Measurements from ENCODE around the gene ARPP19. TPM values are rescaled to one million over a fixed set of nuclear protein-coding genes. Genes with fewer than 3 reads are reported as not detected.
"Not testable (repeated sequence)": the region's sequence is repeated elsewhere in the genome, so short reads cannot be mapped to it uniquely, and the experiment has no call there.

Gene ARPP19
- total RNA-seq, 4 donors from 2014 or later = 141 to 201 (median 166) TPM

DNA sequence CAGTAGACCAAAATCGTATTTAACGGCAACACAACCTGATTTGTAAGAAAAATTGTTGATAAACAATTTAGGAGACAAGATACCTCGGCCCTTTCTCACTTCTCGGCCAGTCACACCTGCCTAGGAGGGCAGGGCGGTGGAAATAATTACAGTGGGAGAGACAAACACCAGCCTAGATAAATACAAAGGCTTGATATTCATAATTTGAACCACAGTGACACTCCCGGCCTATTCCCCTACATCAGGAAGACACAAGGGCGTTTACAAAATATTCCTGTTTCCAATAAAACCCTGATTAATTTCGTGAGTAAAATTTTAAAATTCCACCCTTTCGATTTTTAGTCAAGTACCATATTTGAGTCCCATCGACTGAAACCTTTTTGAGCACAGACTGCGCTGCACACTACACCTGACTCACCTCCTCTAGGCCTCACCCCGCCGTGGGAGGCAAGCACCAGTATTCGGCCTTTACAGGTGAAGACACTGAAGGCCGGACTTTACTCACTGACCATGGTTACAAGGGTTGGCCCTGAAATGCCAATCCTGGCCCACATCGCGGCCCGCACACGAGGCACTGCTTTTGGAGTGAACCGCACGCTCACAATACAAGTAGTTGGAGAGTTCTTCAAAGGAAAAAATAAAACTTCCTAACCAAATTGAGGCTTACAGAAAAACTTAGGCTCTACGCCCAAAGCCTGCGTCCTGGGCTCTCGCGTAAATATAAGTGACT lies 794 bp downstream of the ARPP19 start:
- Histone ChIP-seq H3K27me3 (no peaks in the 10 kb centered on the region), H3K27ac (replicated peaks in 1 of 4) (peak overlapping the region; percentile 90 to 97 (median 92)), H3K9me3 (no peaks in the 10 kb centered on the region), H3K36me3 (no peaks in the 10 kb centered on the region), H3K4me3 (peak overlapping the region; percentile 69 to 92 (median 74)), H3K4me1 (peaks cover 37 to 53% (median 51%) of the 10 kb centered on the region in 4 donors)
- DNase-seq (ENCODE audit: extremely low spot score) = no peak
- WGBS = 2% methylated on average over 25 of the region's 25 CpGs
- intact Hi-C loops (cut with DNase I) = loop anchor here (2.0 kb wide), 1 partner anchor 111 kb away; the partner anchor contains the start of gene ATOSA
- TF ChIP-seq POLR2AphosphoS5 (IDR thresholded peaks at IDR 0.05) = peak in 1 of 2 donors; percentile 2
- TF ChIP-seq, protein P1, sequence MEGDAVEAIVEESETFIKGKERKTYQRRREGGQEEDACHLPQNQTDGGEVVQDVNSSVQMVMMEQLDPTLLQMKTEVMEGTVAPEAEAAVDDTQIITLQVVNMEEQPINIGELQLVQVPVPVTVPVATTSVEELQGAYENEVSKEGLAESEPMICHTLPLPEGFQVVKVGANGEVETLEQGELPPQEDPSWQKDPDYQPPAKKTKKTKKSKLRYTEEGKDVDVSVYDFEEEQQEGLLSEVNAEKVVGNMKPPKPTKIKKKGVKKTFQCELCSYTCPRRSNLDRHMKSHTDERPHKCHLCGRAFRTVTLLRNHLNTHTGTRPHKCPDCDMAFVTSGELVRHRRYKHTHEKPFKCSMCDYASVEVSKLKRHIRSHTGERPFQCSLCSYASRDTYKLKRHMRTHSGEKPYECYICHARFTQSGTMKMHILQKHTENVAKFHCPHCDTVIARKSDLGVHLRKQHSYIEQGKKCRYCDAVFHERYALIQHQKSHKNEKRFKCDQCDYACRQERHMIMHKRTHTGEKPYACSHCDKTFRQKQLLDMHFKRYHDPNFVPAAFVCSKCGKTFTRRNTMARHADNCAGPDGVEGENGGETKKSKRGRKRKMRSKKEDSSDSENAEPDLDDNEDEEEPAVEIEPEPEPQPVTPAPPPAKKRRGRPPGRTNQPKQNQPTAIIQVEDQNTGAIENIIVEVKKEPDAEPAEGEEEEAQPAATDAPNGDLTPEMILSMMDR (IDR thresholded peaks at IDR 0.05) = no peak

DNA sequence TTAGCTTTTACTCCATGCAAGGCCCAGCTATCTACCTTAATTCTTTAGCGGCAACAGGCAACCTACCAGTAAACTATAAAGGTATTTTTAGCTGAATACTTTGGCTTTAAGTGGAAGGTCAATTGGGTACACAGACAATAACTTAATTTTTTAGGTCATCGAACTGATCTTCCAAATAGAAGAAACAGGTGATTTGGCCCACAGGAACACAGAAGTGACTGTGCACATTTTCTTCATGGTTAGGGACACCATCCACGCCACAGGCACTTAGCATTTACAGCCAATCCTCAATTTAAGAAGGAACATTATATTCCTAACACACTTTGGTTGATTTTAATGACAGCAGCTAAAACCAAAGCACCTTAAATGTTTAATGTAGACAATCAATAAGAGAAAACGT lies 1.9 kb downstream of the ARPP19 start:
- Histone ChIP-seq H3K4me3 (peak overlapping the region; percentile 69 to 92 (median 74)), H3K36me3 (no peaks in the 10 kb centered on the region), H3K9me3 (no peaks in the 10 kb centered on the region), H3K27ac (replicated peaks in 1 of 4) (peak overlapping the region in 2 of 4 donors; percentile 10 to 39), H3K4me1 (peaks cover 37 to 63% (median 60%) of the 10 kb centered on the region in 4 donors), H3K27me3 (no peaks in the 10 kb centered on the region)
- WGBS = 57% methylated on average over 4 of the region's 4 CpGs
- no peak for DNase-seq (ENCODE audit: extremely low spot score)
- intact Hi-C loops (cut with DNase I) = no loop called here
- TF ChIP-seq POLR2AphosphoS5 (IDR thresholded peaks at IDR 0.05) (no peak), POLR2A (IDR thresholded peaks at IDR 0.05; ENCODE audit: low read depth) (no peak), EP300 (IDR thresholded peaks at IDR 0.05) (no peak)
- TF ChIP-seq, protein P1 (IDR thresholded peaks at IDR 0.05) = no peak

DNA sequence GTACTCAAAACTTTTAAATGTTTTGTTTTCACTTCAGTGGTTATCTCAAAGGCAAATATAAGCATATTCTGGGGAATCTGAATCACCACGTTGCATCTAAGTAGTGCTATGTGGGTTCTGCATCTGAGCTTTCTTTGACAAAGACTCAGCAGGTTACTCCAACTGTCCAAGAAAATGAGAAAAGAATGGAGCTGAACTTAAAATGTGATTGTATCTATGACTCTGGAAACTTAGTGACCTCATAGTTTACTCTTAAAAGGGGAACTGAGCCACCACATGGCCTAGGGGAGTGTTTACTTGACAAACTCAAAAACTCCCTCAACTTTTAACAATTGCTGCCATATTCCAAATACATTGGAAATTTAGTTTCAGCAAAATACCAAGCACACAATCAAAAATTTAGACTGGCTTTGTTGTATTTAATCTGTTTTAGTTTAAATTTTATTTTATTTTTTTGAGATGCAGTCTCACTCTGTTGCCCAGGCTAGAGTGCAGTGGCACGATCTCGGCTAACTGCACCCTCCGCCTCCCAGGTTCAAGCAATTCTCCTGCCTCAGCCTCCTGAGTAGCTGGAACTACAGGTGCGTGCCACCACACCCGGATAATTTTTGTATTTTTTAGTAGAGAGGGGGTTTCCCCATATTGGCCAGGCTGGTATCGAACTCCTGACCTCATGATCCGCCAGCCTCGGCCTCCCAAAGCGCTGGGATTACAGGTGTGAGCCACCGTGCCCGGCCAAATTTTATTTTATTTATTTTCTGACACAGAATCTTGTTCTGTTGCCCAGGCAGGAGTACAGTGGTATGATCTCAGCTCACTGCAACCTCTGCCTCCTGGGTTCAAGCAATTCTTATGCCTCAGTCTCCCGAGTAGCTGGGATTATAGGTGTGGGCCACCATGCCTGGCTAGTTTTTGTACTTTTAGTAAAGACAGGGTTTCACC lies 3.1 kb downstream of the ARPP19 start:
- H3K4me1 ChIP-seq = peaks cover 46 to 74% (median 72%) of the 10 kb centered on the region in 4 donors

DNA sequence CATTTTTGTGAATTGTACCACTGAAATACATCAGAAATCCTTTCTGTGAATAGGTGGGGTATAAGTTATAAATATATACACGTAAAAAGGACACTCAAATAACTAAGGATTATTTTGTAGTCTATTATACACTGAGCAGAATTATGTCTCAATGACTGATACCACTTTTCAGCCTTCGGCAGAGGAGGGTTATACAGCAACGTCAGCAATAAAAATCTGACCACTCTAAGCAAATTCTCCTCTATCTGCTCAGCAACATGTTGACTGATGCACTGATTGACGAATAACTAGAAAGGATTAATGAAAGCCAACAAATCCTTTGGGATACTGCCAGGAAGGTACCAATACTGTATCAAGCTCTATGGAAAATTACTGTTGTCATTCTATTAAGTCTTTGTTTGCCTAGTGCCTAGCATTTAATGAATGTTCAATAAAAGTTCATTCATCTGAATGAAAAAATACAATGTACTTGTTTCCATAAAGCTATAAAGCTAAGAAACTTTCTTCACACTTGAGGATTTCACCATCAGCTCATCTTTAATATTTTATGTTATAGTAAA lies 5.2 kb downstream of the ARPP19 start:
- peaks cover 66 to 92% (median 90%) of the 10 kb centered on the region in 4 donors for H3K4me1 ChIP-seq
- no peaks in the 10 kb centered on the region for H3K9me3 ChIP-seq
- H3K27me3 ChIP-seq = no peaks in the 10 kb centered on the region
- no peak for DNase-seq (ENCODE audit: extremely low spot score)
- no peak overlapping the region for H3K4me3 ChIP-seq
- WGBS = 77% methylated on average over 4 of the region's 4 CpGs
- no peaks in the 10 kb centered on the region for H3K36me3 ChIP-seq
- intact Hi-C loops (cut with DNase I) = no loop called here
- TF ChIP-seq, protein P1 (IDR thresholded peaks at IDR 0.05) = no peak
- TF ChIP-seq EP300 (IDR thresholded peaks at IDR 0.05) (no peak), POLR2AphosphoS5 (IDR thresholded peaks at IDR 0.05) (no peak), POLR2A (IDR thresholded peaks at IDR 0.05; ENCODE audit: low read depth) (no peak)
- H3K27ac ChIP-seq (replicated peaks in 1 of 4) = no peak overlapping the region

More for the DNA sequence above, 3.1 kb downstream of the ARPP19 start:
- H3K4me3 ChIP-seq; H3K36me3 ChIP-seq; H3K9me3 ChIP-seq; H3K27ac ChIP-seq (replicated peaks in 1 of 4); H3K27me3 ChIP-seq; intact Hi-C loops (cut with DNase I); DNase-seq (ENCODE audit: extremely low spot score): not testable (repeated sequence)
- 92% methylated on average over 13 of the region's 13 CpGs for WGBS

DNA sequence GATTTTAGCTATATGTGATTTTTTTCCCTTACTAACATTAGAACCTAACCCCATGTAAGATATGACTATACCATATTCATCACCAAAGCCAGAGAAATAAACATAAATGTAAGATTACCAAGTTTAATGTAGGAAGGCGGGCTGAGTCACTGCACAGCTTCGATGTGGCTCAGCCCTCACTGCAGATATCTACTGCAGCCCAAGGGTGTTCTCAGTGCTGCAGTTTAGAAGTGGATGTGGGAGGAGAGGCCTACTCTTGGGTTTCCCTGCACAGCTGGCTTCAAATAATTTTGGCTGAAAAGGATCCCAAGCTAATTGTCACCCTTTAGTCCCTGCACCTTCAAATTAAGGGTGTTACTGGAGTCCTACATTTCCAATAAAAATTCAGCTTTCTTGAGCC lies 9.3 kb downstream of the ARPP19 start:
- no peak for TF ChIP-seq EP300 (IDR thresholded peaks at IDR 0.05)
- TF ChIP-seq, protein P1 (IDR thresholded peaks at IDR 0.05) = no peak
- no peak for TF ChIP-seq POLR2A (IDR thresholded peaks at IDR 0.05; ENCODE audit: low read depth)
- no peak for TF ChIP-seq POLR2AphosphoS5 (IDR thresholded peaks at IDR 0.05)
- 71% methylated on average over 2 of the region's 2 CpGs for WGBS
- Histone ChIP-seq H3K36me3 (peaks cover 0 to 17% (median 6%) of the 10 kb centered on the region in 4 donors), H3K4me1 (peaks cover 42 to 91% (median 80%) of the 10 kb centered on the region in 4 donors), H3K9me3 (no peaks in the 10 kb centered on the region), H3K4me3 (no peak overlapping the region), H3K27ac (replicated peaks in 1 of 4) (no peak overlapping the region), H3K27me3 (no peaks in the 10 kb centered on the region)
- no peak for DNase-seq (ENCODE audit: extremely low spot score)
- intact Hi-C loops (cut with DNase I) = no loop called here
